Measurements from ENCODE around the gene RCC1. TPM values are rescaled to one million over a fixed set of nuclear protein-coding genes. Genes with fewer than 3 reads are reported as not detected.

Gene RCC1
- polyA plus RNA-seq, 1 donor (not counting 4 experiments of a cell fraction or from before 2014, with no cell fraction given), result 38.6 TPM

DNA sequence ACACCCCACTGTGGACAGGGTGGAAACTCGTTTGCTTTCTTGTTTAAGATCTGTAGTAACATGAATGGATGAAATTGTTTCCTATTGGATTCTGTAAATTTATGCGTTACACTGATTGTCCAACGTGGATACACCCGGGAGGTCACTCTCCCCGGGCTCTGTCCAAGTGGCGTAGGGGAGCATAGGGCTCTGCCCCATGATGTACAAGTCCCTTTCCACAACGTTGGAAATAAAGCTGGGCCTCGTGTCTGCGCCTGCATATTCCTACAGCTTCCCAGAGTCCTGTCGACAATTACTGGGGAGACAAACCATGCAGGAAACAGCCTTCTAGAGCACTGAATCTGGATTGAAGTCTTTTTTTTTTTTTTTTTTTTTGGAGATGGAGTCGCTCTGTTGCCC lies 1.4 kb downstream of the RCC1 start:
- peak overlapping the region; percentile 98 for H3K4me2 ChIP-seq (ENCODE audit: control insufficient read depth, extremely low read depth, insufficient read depth, low read depth, low read length)
- dilution Hi-C loops (cut with MboI; ENCODE audit: extremely low pct_ligation_motif_present, low sequenced_read_pairs), result no loop called here
- H3K9me3 ChIP-seq (ENCODE audit: control insufficient read depth, low read depth, low read length), result no peaks in the 10 kb centered on the region
- H2AFZ ChIP-seq (ENCODE audit: control insufficient read depth, low read length), result no peak overlapping the region
- peak overlapping the region; percentile 86 for H3K27ac ChIP-seq (ENCODE audit: control insufficient read depth, insufficient read depth, low read length)
- H3K4me1 ChIP-seq (ENCODE audit: control insufficient read depth, extremely low read depth, insufficient read depth, low read length), result peaks cover 19% of the 10 kb centered on the region
- TF ChIP-seq EZH2 (IDR thresholded peaks at IDR 0.05; ENCODE audit: low read length), result no peak
- TF ChIP-seq, protein P1, sequence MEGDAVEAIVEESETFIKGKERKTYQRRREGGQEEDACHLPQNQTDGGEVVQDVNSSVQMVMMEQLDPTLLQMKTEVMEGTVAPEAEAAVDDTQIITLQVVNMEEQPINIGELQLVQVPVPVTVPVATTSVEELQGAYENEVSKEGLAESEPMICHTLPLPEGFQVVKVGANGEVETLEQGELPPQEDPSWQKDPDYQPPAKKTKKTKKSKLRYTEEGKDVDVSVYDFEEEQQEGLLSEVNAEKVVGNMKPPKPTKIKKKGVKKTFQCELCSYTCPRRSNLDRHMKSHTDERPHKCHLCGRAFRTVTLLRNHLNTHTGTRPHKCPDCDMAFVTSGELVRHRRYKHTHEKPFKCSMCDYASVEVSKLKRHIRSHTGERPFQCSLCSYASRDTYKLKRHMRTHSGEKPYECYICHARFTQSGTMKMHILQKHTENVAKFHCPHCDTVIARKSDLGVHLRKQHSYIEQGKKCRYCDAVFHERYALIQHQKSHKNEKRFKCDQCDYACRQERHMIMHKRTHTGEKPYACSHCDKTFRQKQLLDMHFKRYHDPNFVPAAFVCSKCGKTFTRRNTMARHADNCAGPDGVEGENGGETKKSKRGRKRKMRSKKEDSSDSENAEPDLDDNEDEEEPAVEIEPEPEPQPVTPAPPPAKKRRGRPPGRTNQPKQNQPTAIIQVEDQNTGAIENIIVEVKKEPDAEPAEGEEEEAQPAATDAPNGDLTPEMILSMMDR (optimal IDR thresholded peaks at IDR 0.05 in 1 of 3, IDR thresholded peaks at IDR 0.05 in 1 of 3, conservative IDR thresholded peaks at IDR 0.05 in 1 of 3; ENCODE audit: extremely low read depth in 1 of 3, insufficient read depth in 2 of 3, low read length in 3 of 3), result no peak
- peaks cover 27% of the 10 kb centered on the region for H3K79me2 ChIP-seq (ENCODE audit: control insufficient read depth, insufficient read depth, low read length)
- no peaks in the 10 kb centered on the region for H3K27me3 ChIP-seq (ENCODE audit: control insufficient read depth, extremely low read depth, insufficient read depth, low read length)
- peaks cover 30 to 50% of the 10 kb centered on the region in 2 experiments for H3K36me3 ChIP-seq (ENCODE audit: control insufficient read depth in 2 of 2, extremely low read depth in 1 of 2, insufficient read depth in 2 of 2, low read length in 2 of 2)
- peak overlapping the region; percentile 98 for H3K9ac ChIP-seq (ENCODE audit: control insufficient read depth, extremely low read depth, insufficient read depth, low read length)
- no peaks in the 10 kb centered on the region for H3K9me1 ChIP-seq (ENCODE audit: control insufficient read depth, extremely low read depth, insufficient read depth, low read length)
- H4K20me1 ChIP-seq (ENCODE audit: control insufficient read depth, extremely low read depth, insufficient read depth, low read length), result peaks cover 24% of the 10 kb centered on the region
- peak overlapping the region; percentile 69 to 87 (median 73) for H3K4me3 ChIP-seq (ENCODE audit: control insufficient read depth in 2 of 3, extremely low read depth in 1 of 3, insufficient read depth in 2 of 3, low read depth in 1 of 3, low read length in 3 of 3)
- DNase-seq (ENCODE audit: low read depth, low spot score) (no peak), FAIRE-seq (no peak)

DNA sequence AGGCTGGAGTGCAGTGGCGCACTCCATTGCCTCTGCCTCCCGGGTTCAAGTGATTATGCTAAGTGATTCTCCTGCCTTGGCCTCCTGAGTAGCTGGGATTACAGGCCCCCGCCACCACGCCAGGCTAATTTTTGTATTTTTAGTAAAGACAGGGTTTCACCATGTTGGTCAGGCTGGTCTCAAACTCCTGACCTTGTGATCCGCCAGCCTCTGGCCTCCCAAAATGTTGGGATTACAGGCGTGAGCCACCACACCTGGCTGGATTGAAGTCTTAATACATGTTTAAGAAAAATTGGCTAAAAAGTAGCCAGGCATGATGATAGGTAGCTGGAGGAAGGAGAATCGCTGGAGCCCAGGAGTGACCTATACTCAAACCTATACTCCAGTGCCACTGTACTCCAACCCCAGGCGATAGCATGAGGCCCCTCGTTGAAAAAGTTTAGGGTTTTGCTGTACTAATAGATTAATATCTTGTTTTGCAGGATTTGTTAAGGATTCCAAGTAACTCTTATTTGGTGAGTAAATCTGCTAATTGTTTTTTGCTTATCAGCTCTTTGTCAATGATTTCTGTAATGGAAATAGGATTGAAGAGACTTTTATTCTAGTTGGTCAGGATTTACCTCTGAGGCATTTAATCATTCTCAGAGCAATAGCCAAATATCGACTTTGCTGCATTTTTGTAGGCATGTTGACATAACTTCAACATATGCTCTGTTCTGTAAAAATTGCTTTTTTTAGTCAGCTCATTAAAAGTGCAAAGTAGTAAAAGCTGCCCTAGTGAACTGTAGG lies 2.0 kb downstream of the RCC1 start:
- DNase-seq (ENCODE audit: low read depth, low spot score) (no peak), FAIRE-seq (no peak)
- peak overlapping the region; percentile 98 for H3K9ac ChIP-seq (ENCODE audit: control insufficient read depth, extremely low read depth, insufficient read depth, low read length)
- no peaks in the 10 kb centered on the region for H3K9me1 ChIP-seq (ENCODE audit: control insufficient read depth, extremely low read depth, insufficient read depth, low read length)
- no peaks in the 10 kb centered on the region for H3K9me3 ChIP-seq (ENCODE audit: control insufficient read depth, low read depth, low read length)
- H3K27ac ChIP-seq (ENCODE audit: control insufficient read depth, insufficient read depth, low read length), result peak overlapping the region; percentile 86
- no peaks in the 10 kb centered on the region for H3K27me3 ChIP-seq (ENCODE audit: control insufficient read depth, extremely low read depth, insufficient read depth, low read length)
- peaks cover 24% of the 10 kb centered on the region for H4K20me1 ChIP-seq (ENCODE audit: control insufficient read depth, extremely low read depth, insufficient read depth, low read length)
- H3K4me2 ChIP-seq (ENCODE audit: control insufficient read depth, extremely low read depth, insufficient read depth, low read depth, low read length), result peak overlapping the region; percentile 98
- H3K4me1 ChIP-seq (ENCODE audit: control insufficient read depth, extremely low read depth, insufficient read depth, low read length), result peaks cover 19% of the 10 kb centered on the region
- peak overlapping the region; percentile 69 to 87 (median 73) for H3K4me3 ChIP-seq (ENCODE audit: control insufficient read depth in 2 of 3, extremely low read depth in 1 of 3, insufficient read depth in 2 of 3, low read depth in 1 of 3, low read length in 3 of 3)
- dilution Hi-C loops (cut with MboI; ENCODE audit: extremely low pct_ligation_motif_present, low sequenced_read_pairs), result no loop called here
- H3K36me3 ChIP-seq (ENCODE audit: control insufficient read depth in 2 of 2, extremely low read depth in 1 of 2, insufficient read depth in 2 of 2, low read length in 2 of 2), result peaks cover 30 to 50% of the 10 kb centered on the region in 2 experiments
- no peak overlapping the region for H2AFZ ChIP-seq (ENCODE audit: control insufficient read depth, low read length)
- peaks cover 27% of the 10 kb centered on the region for H3K79me2 ChIP-seq (ENCODE audit: control insufficient read depth, insufficient read depth, low read length)
- TF ChIP-seq, protein P1 (optimal IDR thresholded peaks at IDR 0.05 in 1 of 3, IDR thresholded peaks at IDR 0.05 in 1 of 3, conservative IDR thresholded peaks at IDR 0.05 in 1 of 3; ENCODE audit: extremely low read depth in 1 of 3, insufficient read depth in 2 of 3, low read length in 3 of 3), result no peak
- no peak for TF ChIP-seq EZH2 (IDR thresholded peaks at IDR 0.05; ENCODE audit: low read length)

Data from keratinocyte (primary cell).